HepG2 (cell line): Measurements from ENCODE around the gene LENEP. TPM values are rescaled to one million over a fixed set of nuclear protein-coding genes. Genes with fewer than 3 reads are reported as not detected.

Experiments used
- E2F5 ChIP-seq: sonication (generic); formaldehyde crosslinking; conservative IDR thresholded peaks from 2 replicates; pipeline ENCODE4 v1.4.0; 2020; ENCODE audit warnings: missing genetic modification reagents
- ETV6 ChIP-seq: sonication (generic); formaldehyde crosslinking; conservative IDR thresholded peaks from 2 replicates; pipeline ENCODE4 v1.4.0; 2020; ENCODE audit warnings: missing genetic modification reagents
- FOXA3 ChIP-seq: IDR thresholded peaks from 2 replicates; pipeline ENCODE4 v1.6.1; 2016; ENCODE audit warnings: missing genetic modification reagents, missing compliant biosample characterization
- FOXC1 ChIP-seq: sonication (generic); formaldehyde crosslinking; IDR thresholded peaks from 2 replicates; pipeline ENCODE4 v1.8.0; 2022; ENCODE audit warnings: mild to moderate bottlenecking, missing genetic modification reagents, borderline replicate concordance
- GATAD1 ChIP-seq: IDR thresholded peaks from 2 replicates; pipeline ENCODE4 v1.6.1; 2016; ENCODE audit warnings: missing genetic modification reagents, missing compliant biosample characterization
- HNF1B ChIP-seq: sonication (generic); formaldehyde crosslinking; IDR thresholded peaks from 2 replicates; pipeline ENCODE4 v1.5.1; 2020; ENCODE audit warnings: mild to moderate bottlenecking, moderate library complexity, missing genetic modification reagents
- IRF2 ChIP-seq: IDR thresholded peaks from 2 replicates; pipeline ENCODE4 v1.6.1; 2018; ENCODE audit warnings: missing genetic modification reagents, missing compliant biosample characterization
- NFIB ChIP-seq: sonication (generic); formaldehyde crosslinking; IDR thresholded peaks from 2 replicates; pipeline ENCODE4 v1.9.0; 2021; ENCODE audit warnings: missing genetic modification reagents, mild to moderate bottlenecking, borderline replicate concordance
- NR2F1 ChIP-seq, 2 experiments: fragments of 450-650 bp in 1 of 2; formaldehyde crosslinking in 1 of 2; IDR thresholded peaks; 2 replicates each; pipeline versions ENCODE4 v1.5.0 to v1.6.1; 2016 to 2020; ENCODE audit warnings: mild to moderate bottlenecking in 1 of 2, missing compliant biosample characterization in 1 of 2, missing genetic modification reagents in 1 of 2, moderate library complexity in 1 of 2
- PLSCR1 ChIP-seq: sonication (generic); formaldehyde crosslinking; IDR thresholded peaks from 2 replicates; pipeline ENCODE4 v1.5.0; 2020; ENCODE audit warnings: missing genetic modification reagents, mild to moderate bottlenecking, borderline replicate concordance
- RAD51 ChIP-seq: fragments of 450-650 bp; IDR thresholded peaks from 2 replicates; pipeline ENCODE4 v1.6.1; 2016; ENCODE audit warnings: borderline replicate concordance
- RCOR2 ChIP-seq: IDR thresholded peaks from 2 replicates; pipeline ENCODE4 v1.6.1; 2016; ENCODE audit warnings: missing biosample characterization, missing genetic modification reagents
- SRSF4 ChIP-seq: fragments of 200-400 bp; formaldehyde crosslinking; IDR thresholded peaks from one replicate; pipeline ENCODE4 v1.6.1; 2018; ENCODE audit warnings: mild to moderate bottlenecking, low read depth, low read length, moderate library complexity; ENCODE audit not compliant: poor library complexity, severe bottlenecking
- TAF15 ChIP-seq: fragments of 200-400 bp; formaldehyde crosslinking; IDR thresholded peaks from one replicate; pipeline ENCODE4 v1.6.1; 2018; ENCODE audit warnings: mild to moderate bottlenecking, low read depth, low read length; ENCODE audit not compliant: poor library complexity, severe bottlenecking
- TBX2 ChIP-seq: sonication (generic); formaldehyde crosslinking; IDR thresholded peaks from 2 replicates; pipeline ENCODE4 v1.5.0; 2020; ENCODE audit warnings: missing genetic modification reagents, mild to moderate bottlenecking, borderline replicate concordance
- THYN1 ChIP-seq: sonication (generic); formaldehyde crosslinking; IDR thresholded peaks from 2 replicates; pipeline ENCODE4 v1.8.1; 2023; ENCODE audit warnings: low read depth, mild to moderate bottlenecking, moderate library complexity, missing genetic modification reagents, borderline replicate concordance
- ZKSCAN1 ChIP-seq: fragments of 150-350 bp; IDR thresholded peaks from 2 replicates; pipeline ENCODE4 v1.6.1; 2014; ENCODE audit warnings: low read length
- ZNF510 ChIP-seq: sonication (generic); formaldehyde crosslinking; IDR thresholded peaks from 2 replicates; pipeline ENCODE4 v1.4.0; 2020; ENCODE audit warnings: low read depth, mild to moderate bottlenecking, missing genetic modification reagents
- ZSCAN9 ChIP-seq: IDR thresholded peaks from 2 replicates; pipeline ENCODE4 v1.6.1; 2016; ENCODE audit warnings: borderline replicate concordance
- polyA plus RNA-seq, 8 experiments: library from polyadenylated mRNA; depleted of rRNA in 3 of 8; stranded (reverse) in 7 of 8; unstranded in 1 of 8; fragments of >200 nt; fragmentation: Illumina TruSeq in 4 of 8; extraction: Trizol in 4 of 8; gene quantifications; 2 replicates each; pipeline versions ENCODE4 v1.2.1 to v1.2.3, GENCODE V29; 2011 to 2016; ENCODE audit warnings: low read depth in 4 of 8, missing spikeins in 1 of 8, mixed read lengths in 1 of 8; ENCODE audit not compliant: insufficient read depth in 1 of 8
- total RNA-seq, 5 experiments: library from RNA; depleted of rRNA; stranded (reverse); fragments of >200 nt; fragmentation: Illumina TruSeq; extraction: Trizol; gene quantifications; 2 replicates each; pipeline ENCODE4 v1.2.3, GENCODE V29; 2016; ENCODE audit warnings: low read depth in 1 of 5
- TF ChIP-seq, protein P1 (sequence below): sonication (generic); formaldehyde crosslinking; IDR thresholded peaks from 2 replicates; pipeline ENCODE4 v1.4.0; 2020; ENCODE audit warnings: missing genetic modification reagents
- TF ChIP-seq, protein P2 (sequence below): sonication (generic); formaldehyde crosslinking; IDR thresholded peaks from 2 replicates; pipeline ENCODE4 v1.4.0; 2020; ENCODE audit warnings: missing genetic modification reagents

The LENEP gene
- total and polyA plus RNA-seq, 2 of the 13 experiments (the other 11 are each of a cell fraction or from before 2014, with no cell fraction given): 0.29 TPM; not detected in 1

GRCh38 chr1:154961207-154962155 is 31.9 kb upstream of the LENEP start, which contains the start of gene PYGO2 (continued):
- TF ChIP-seq, protein P1, sequence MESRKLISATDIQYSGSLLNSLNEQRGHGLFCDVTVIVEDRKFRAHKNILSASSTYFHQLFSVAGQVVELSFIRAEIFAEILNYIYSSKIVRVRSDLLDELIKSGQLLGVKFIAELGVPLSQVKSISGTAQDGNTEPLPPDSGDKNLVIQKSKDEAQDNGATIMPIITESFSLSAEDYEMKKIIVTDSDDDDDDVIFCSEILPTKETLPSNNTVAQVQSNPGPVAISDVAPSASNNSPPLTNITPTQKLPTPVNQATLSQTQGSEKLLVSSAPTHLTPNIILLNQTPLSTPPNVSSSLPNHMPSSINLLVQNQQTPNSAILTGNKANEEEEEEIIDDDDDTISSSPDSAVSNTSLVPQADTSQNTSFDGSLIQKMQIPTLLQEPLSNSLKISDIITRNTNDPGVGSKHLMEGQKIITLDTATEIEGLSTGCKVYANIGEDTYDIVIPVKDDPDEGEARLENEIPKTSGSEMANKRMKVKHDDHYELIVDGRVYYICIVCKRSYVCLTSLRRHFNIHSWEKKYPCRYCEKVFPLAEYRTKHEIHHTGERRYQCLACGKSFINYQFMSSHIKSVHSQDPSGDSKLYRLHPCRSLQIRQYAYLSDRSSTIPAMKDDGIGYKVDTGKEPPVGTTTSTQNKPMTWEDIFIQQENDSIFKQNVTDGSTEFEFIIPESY (CRISPR knock-in tag): peak; percentile 40
- TF ChIP-seq IRF2: peak; percentile 67
- TF ChIP-seq TAF15: peak; percentile 58
- no peak for TF ChIP-seq PLSCR1 (CRISPR knock-in tag)
- TF ChIP-seq, protein P2, sequence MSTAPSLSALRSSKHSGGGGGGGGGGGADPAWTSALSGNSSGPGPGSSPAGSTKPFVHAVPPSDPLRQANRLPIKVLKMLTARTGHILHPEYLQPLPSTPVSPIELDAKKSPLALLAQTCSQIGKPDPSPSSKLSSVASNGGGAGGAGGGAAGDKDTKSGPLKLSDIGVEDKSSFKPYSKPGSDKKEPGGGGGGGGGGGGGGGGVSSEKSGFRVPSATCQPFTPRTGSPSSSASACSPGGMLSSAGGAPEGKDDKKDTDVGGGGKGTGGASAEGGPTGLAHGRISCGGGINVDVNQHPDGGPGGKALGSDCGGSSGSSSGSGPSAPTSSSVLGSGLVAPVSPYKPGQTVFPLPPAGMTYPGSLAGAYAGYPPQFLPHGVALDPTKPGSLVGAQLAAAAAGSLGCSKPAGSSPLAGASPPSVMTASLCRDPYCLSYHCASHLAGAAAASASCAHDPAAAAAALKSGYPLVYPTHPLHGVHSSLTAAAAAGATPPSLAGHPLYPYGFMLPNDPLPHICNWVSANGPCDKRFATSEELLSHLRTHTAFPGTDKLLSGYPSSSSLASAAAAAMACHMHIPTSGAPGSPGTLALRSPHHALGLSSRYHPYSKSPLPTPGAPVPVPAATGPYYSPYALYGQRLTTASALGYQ (CRISPR knock-in tag): peak; percentile 64; the same call in 1 of the 2 replicates
- no peak for TF ChIP-seq RAD51
- TF ChIP-seq ZKSCAN1: no peak
- TF ChIP-seq TBX2 (CRISPR knock-in tag): peak; percentile 82
- peak; percentile 60; the same call in 1 of the 2 replicates for TF ChIP-seq ZNF510
- no peak for TF ChIP-seq NFIB
- TF ChIP-seq FOXA3 (CRISPR knock-in tag): peak; percentile 41
- TF ChIP-seq ZSCAN9: peak; percentile 60; the same call in 1 of the 2 replicates
- TF ChIP-seq THYN1 (CRISPR knock-in tag): no peak
- TF ChIP-seq RCOR2 (CRISPR knock-in tag): no peak
- TF ChIP-seq SRSF4: peak; percentile 65
- no peak for TF ChIP-seq E2F5 (CRISPR knock-in tag)
- TF ChIP-seq FOXC1: peak; percentile 72; the same call in 1 of the 2 replicates
- TF ChIP-seq NR2F1 (CRISPR knock-in tag; IDR thresholded peaks at IDR 0.05): 0 out of 4 replicates have a peak, but pooled peaks of 1 of the 2 experiments have one; percentile 3
- TF ChIP-seq ETV6: peak; percentile 86; the same call in 1 of the 2 replicates
- TF ChIP-seq HNF1B: no peak
- peak; percentile 83 for TF ChIP-seq GATAD1
